Thyroid gland (tissue), 4 donors: ENCODE results near the gene OR1S1. TPM values are rescaled to one million over a fixed set of nuclear protein-coding genes. Genes with fewer than 3 reads are reported as not detected.
"Not testable (repeated sequence)": the region's sequence is repeated elsewhere in the genome, so short reads cannot be mapped to it uniquely, and the experiment has no call there.

Experiments used
- DNase-seq, 2 donors: peaks; one replicate each; pipeline ENCODE4 v3.0.0-alpha.2; 2019
- H3K27ac ChIP-seq, 3 donors: fragments of 200-600 bp; sonication (generic); 1 replicate in 2 of 3; 2 replicates in 1 of 3; pipeline ENCODE4 v1.5.1; 2016 to 2019; ENCODE audit warnings: mild to moderate bottlenecking in 1 of 3, moderate library complexity in 1 of 3
- H3K27me3 ChIP-seq: fragments of 200-600 bp; sonication (generic); one replicate; pipeline ENCODE4 v1.5.1; 2019
- H3K36me3 ChIP-seq, 2 donors: fragments of 200-600 bp; sonication (generic); one replicate each; pipeline ENCODE4 v1.5.1; 2016 to 2019
- H3K4me1 ChIP-seq, 2 donors: fragments of 200-600 bp; sonication (generic); one replicate each; pipeline ENCODE4 v1.5.1; 2017 to 2019
- H3K4me3 ChIP-seq, 3 donors: fragments of 200-600 bp; sonication (generic); replicated peaks in 1 of 3; 1 replicate in 2 of 3; 2 replicates in 1 of 3; pipeline ENCODE4 v1.5.1; 2016; ENCODE audit warnings: mild to moderate bottlenecking in 1 of 3
- H3K9me3 ChIP-seq: fragments of 200-600 bp; sonication (generic); one replicate; pipeline ENCODE4 v1.5.1; 2017
- CTCF ChIP-seq, 6 experiments: fragments of 200-600 bp in 3 of 6; fragments of 450-650 bp in 3 of 6; sonication (generic) in 3 of 6; IDR thresholded peaks; one replicate each; pipeline ENCODE4 v1.5.1; 2016 to 2019; ENCODE audit warnings: antibody characterized with exemption in 6 of 6, mild to moderate bottlenecking in 2 of 6, inconsistent platforms in 1 of 6, moderate library complexity in 1 of 6
- POLR2A ChIP-seq, 2 donors: fragments of 450-650 bp; IDR thresholded peaks; one replicate each; pipeline ENCODE4 v1.6.1; 2017; ENCODE audit warnings: antibody characterized with exemption in 2 of 2, mild to moderate bottlenecking in 2 of 2, moderate library complexity in 1 of 2
- WGBS, 2 donors: methylation state at CpG; one replicate each; pipeline ENCODE4 v1.1.5; 2017; 5-methylcytosine and 5-hydroxymethylcytosine counted together
- intact Hi-C: fragments of 100-400 bp; cut with DNase I; formaldehyde crosslinking; loops from one replicate; pipeline ENCODE4 v1.15.1; 2023
- total RNA-seq, 4 donors: library from RNA; depleted of rRNA; stranded (reverse); fragments of >200 nt; gene quantifications; one replicate each; pipeline ENCODE4 v1.2.3, GENCODE V29; 2016

OR1S1 gene
- total RNA-seq = not detected

- WGBS, 2 donors = 87 to 90% methylated on average over 2 of the region's 2 CpGs
- H3K36me3 ChIP-seq, H3K4me3 ChIP-seq, H3K9me3 ChIP-seq, H3K4me1 ChIP-seq, H3K27ac ChIP-seq, intact Hi-C loops, H3K27me3 ChIP-seq, DNase-seq: not testable (repeated sequence)
These were observed at the start of gene OR1S1 for GRCh38 chr11:58212420-58212819. Gene OR1S1 (plus strand): TSS chr11:58212720.

GRCh38 chr11:58164389-58164788, 48.1 kb upstream of the OR1S1 start:
- Histone ChIP-seq H3K27ac (no peak overlapping the region), H3K27me3 (no peaks in the 10 kb centered on the region), H3K36me3 (no peaks in the 10 kb centered on the region), H3K4me3 (no peak overlapping the region), H3K9me3 (no peaks in the 10 kb centered on the region), H3K4me1 (no peaks in the 10 kb centered on the region)
- no peak for DNase-seq
- intact Hi-C loops = no loop called here
- 80 to 82% methylated on average over 4 of the region's 4 CpGs for WGBS, 2 donors
- TF ChIP-seq CTCF (IDR thresholded peaks at IDR 0.05) (no peak), POLR2A (IDR thresholded peaks at IDR 0.05) (no peak)

- no peak for DNase-seq
- no peak overlapping the region for H3K27ac ChIP-seq
- no peaks in the 10 kb centered on the region for H3K27me3 ChIP-seq
- H3K36me3 ChIP-seq = no peaks in the 10 kb centered on the region
- no peak overlapping the region for H3K4me3 ChIP-seq
- intact Hi-C loops = no loop called here
- H3K4me1 ChIP-seq = no peaks in the 10 kb centered on the region
- H3K9me3 ChIP-seq = no peaks in the 10 kb centered on the region
- TF ChIP-seq CTCF (IDR thresholded peaks at IDR 0.05) (no peak), POLR2A (IDR thresholded peaks at IDR 0.05) (no peak)
- WGBS, 2 donors = 71 to 85% methylated on average over 1 of the region's 1 CpG
These were observed 47.5 kb upstream of the OR1S1 start for GRCh38 chr11:58164990-58165389.

GRCh38 chr11:58165504-58166106, 46.9 kb upstream of the OR1S1 start:
- no peaks in the 10 kb centered on the region for H3K9me3 ChIP-seq
- whole genome bisulfite sequencing, 2 donors = 73 to 78% methylated on average over 7 of the region's 7 CpGs
- H3K36me3 ChIP-seq = no peaks in the 10 kb centered on the region
- no peaks in the 10 kb centered on the region for H3K27me3 ChIP-seq
- no peak overlapping the region for H3K4me3 ChIP-seq
- intact Hi-C loops = no loop called here
- TF ChIP-seq CTCF (IDR thresholded peaks at IDR 0.05) = no peak
- TF ChIP-seq POLR2A (IDR thresholded peaks at IDR 0.05) = no peak
- H3K4me1 ChIP-seq = no peaks in the 10 kb centered on the region
- no peak overlapping the region for H3K27ac ChIP-seq
- DNase-seq = no peak

- no peaks in the 10 kb centered on the region for H3K36me3 ChIP-seq
- no peaks in the 10 kb centered on the region for H3K27me3 ChIP-seq
- no peak overlapping the region for H3K4me3 ChIP-seq
- no peaks in the 10 kb centered on the region for H3K9me3 ChIP-seq
- no peak for DNase-seq
- TF ChIP-seq POLR2A (IDR thresholded peaks at IDR 0.05) (no peak), CTCF (IDR thresholded peaks at IDR 0.05) (no peak)
- no peaks in the 10 kb centered on the region for H3K4me1 ChIP-seq
- intact Hi-C loops = no loop called here
- H3K27ac ChIP-seq = no peak overlapping the region
- WGBS, 2 donors = 75 to 84% methylated on average over 5 of the region's 5 CpGs
These were observed 35.0 kb upstream of the OR1S1 start for GRCh38 chr11:58177409-58178054.
